Stimulated activated memory B cell treated with anti-CD40 and anti-IgM and Interleukin-4, amounts not matched to agents 10 μg/mL and 1 μg/mL and 100 μg/mL, for 72 hours (primary cell): ENCODE data around the gene RBMS2.

ENCODE experiments used
- ATAC-seq: fragments of 150-1000 bp; cut with Tn5 transposase; 2 replicates; pipeline ENCODE4 v1.10.0; 2021
- H3K27ac Mint-ChIP-seq: one replicate; pipeline ENCODE4 v1.8.0; 2022; ENCODE audit warnings: mild to moderate bottlenecking, mixed read lengths
- H3K27me3 Mint-ChIP-seq: one replicate; pipeline ENCODE4 v1.8.0; 2022; ENCODE audit warnings: mixed read lengths
- H3K36me3 Mint-ChIP-seq: one replicate; pipeline ENCODE4 v1.8.0; 2022; ENCODE audit warnings: mixed read lengths
- H3K4me1 Mint-ChIP-seq: one replicate; pipeline ENCODE4 v1.8.0; 2022; ENCODE audit warnings: mixed read lengths
- H3K4me3 Mint-ChIP-seq: one replicate; pipeline ENCODE4 v1.8.0; 2022; ENCODE audit warnings: mild to moderate bottlenecking, moderate library complexity, mixed read lengths
- H3K9me3 Mint-ChIP-seq: one replicate; pipeline ENCODE4 v1.8.0; 2022; ENCODE audit warnings: mixed read lengths

RBMS2 gene

DNA sequence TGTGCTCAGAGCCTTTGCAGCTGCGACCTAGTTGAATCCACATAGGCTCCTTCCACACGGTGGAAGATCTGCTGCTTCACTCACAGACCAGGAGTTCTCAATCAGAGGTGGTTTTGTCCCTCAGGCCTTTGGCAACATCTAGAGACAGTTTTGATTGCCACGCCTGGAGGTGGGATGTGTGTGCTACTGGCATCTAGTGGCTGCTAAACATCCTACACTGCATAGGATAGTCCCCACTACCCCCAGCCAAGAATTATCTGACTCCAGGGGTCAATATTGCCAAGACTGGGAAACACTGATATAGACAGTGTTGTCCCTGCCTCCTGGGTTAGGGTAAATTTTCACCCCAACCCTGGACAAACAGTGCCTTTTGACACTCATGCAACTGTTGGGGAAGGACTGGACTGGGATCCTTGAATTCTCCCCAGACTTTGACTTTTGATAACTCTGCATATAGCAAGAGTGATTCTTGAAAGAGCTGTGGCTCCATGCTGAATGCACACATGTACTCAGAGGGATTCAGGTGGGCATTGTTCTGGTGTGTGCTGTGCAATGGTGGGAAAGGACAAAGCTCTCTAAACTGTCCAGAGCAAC is 68.7 kb downstream of the RBMS2 start:
- Mint-ChIP-seq H3K4me3 (no peak overlapping the region), H3K4me1 (no peaks in the 10 kb centered on the region), H3K36me3 (peaks cover 7% of the 10 kb centered on the region), H3K9me3 (no peaks in the 10 kb centered on the region), H3K27me3 (no peaks in the 10 kb centered on the region), H3K27ac (no peak overlapping the region)
- peak; percentile 67 for ATAC-seq

DNA sequence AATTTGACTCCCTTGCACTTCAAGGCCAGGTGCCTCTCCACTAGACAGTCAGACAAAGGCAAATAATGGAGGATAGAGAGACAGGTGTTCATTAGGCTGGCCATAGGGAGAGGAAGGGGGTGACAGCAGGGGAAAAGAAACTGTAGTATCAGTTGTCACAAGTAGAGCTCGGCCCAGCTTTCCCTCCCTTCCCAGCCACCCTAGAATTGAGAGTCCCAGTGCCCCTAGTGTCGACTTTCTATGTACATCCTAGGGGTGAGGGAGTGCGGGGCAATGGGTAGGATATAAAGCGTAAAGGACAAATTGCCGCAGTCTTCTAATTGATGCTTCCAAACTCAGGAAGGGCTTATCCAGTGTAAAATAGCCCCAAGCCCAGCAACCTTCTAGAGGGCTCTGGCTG is 69.5 kb downstream of the RBMS2 start:
- Mint-ChIP-seq H3K4me1 (no peaks in the 10 kb centered on the region), H3K36me3 (peaks cover 7% of the 10 kb centered on the region), H3K9me3 (no peaks in the 10 kb centered on the region), H3K27me3 (no peaks in the 10 kb centered on the region), H3K4me3 (no peak overlapping the region), H3K27ac (no peak overlapping the region)
- ATAC-seq: no peak

GRCh38 chr12:56591961-56592360 is 70.3 kb downstream of the RBMS2 start:
- Mint-ChIP-seq H3K4me1 (peaks cover 4% of the 10 kb centered on the region), H3K27me3 (no peaks in the 10 kb centered on the region), H3K36me3 (peaks cover 10% of the 10 kb centered on the region), H3K4me3 (no peak overlapping the region), H3K27ac (no peak overlapping the region), H3K9me3 (no peaks in the 10 kb centered on the region)
- no peak for ATAC-seq

- peak; percentile 51 for ATAC-seq
- H3K36me3 Mint-ChIP-seq: peaks cover 18% of the 10 kb centered on the region
- H3K27ac Mint-ChIP-seq: no peak overlapping the region
- H3K27me3 Mint-ChIP-seq: no peaks in the 10 kb centered on the region
- H3K9me3 Mint-ChIP-seq: no peaks in the 10 kb centered on the region
- no peak overlapping the region for H3K4me3 Mint-ChIP-seq
- peaks cover 6% of the 10 kb centered on the region for H3K4me1 Mint-ChIP-seq
These were observed 72.4 kb downstream of the RBMS2 start for GRCh38 chr12:56593909-56594621.

- Mint-ChIP-seq H3K4me3 (no peak overlapping the region), H3K36me3 (peaks cover 44% of the 10 kb centered on the region), H3K9me3 (no peaks in the 10 kb centered on the region), H3K27ac (peak overlapping the region; percentile 39), H3K4me1 (peaks cover 6% of the 10 kb centered on the region), H3K27me3 (no peaks in the 10 kb centered on the region)
- no peak for ATAC-seq
These were observed 75.2 kb downstream of the RBMS2 start for GRCh38 chr12:56596815-56597214.

DNA sequence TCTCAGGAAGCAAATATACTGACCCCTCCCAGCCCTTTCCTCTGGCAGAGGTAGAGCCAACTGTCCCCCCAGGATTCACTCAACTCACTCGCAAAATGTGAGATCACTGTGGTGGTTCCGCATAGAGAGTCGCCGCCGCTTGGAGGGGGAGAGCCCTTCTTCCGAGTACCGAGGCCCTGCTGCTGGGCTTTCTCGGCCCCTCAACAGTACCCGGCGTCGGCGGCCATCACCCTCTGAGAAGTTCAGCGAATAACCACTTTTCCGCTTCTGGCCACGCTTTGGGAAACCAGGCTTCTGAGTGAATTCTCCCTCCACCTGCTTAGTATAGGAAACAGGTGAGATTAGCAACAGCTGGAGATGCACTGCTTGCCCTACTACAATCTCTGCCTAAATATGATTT is 77.4 kb downstream of the RBMS2 start:
- H3K27me3 Mint-ChIP-seq: no peaks in the 10 kb centered on the region
- H3K27ac Mint-ChIP-seq: no peak overlapping the region
- no peak for ATAC-seq
- H3K4me3 Mint-ChIP-seq: no peak overlapping the region
- H3K9me3 Mint-ChIP-seq: no peaks in the 10 kb centered on the region
- peaks cover 63% of the 10 kb centered on the region for H3K36me3 Mint-ChIP-seq
- H3K4me1 Mint-ChIP-seq: peaks cover 6% of the 10 kb centered on the region

- H3K36me3 Mint-ChIP-seq: peaks cover 71% of the 10 kb centered on the region
- no peaks in the 10 kb centered on the region for H3K9me3 Mint-ChIP-seq
- no peak for ATAC-seq
- peaks cover 6% of the 10 kb centered on the region for H3K4me1 Mint-ChIP-seq
- H3K4me3 Mint-ChIP-seq: no peak overlapping the region
- no peaks in the 10 kb centered on the region for H3K27me3 Mint-ChIP-seq
- no peak overlapping the region for H3K27ac Mint-ChIP-seq
These were observed 78.2 kb downstream of the RBMS2 start for GRCh38 chr12:56599797-56600196.

DNA sequence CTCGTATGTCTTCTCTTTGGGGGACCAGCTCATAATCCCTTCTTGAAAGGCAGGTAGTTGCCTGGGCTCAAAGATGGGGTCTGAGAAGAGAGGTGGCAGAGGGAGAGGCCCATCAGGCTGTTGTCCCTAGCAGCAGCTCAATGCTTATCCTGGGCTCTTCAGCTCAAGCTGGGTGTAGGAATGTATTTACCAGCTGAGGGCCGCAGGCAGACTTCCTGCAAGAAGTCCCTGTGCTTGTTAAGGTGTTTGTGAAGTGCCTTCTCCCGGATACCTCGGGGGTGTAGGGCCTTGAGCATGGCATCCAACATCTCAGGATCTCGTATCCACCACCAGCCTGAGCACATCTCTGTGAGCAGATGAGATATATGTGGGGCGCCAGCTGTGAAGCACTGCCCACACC is 79.1 kb downstream of the RBMS2 start:
- no peaks in the 10 kb centered on the region for H3K27me3 Mint-ChIP-seq
- peaks cover 6% of the 10 kb centered on the region for H3K4me1 Mint-ChIP-seq
- H3K36me3 Mint-ChIP-seq: peaks cover 79% of the 10 kb centered on the region
- no peak overlapping the region for H3K27ac Mint-ChIP-seq
- H3K4me3 Mint-ChIP-seq: no peak overlapping the region
- no peaks in the 10 kb centered on the region for H3K9me3 Mint-ChIP-seq
- no peak for ATAC-seq

- H3K27me3 Mint-ChIP-seq: no peaks in the 10 kb centered on the region
- H3K4me1 Mint-ChIP-seq: peaks cover 6% of the 10 kb centered on the region
- H3K36me3 Mint-ChIP-seq: peaks cover 86% of the 10 kb centered on the region
- H3K27ac Mint-ChIP-seq: no peak overlapping the region
- no peaks in the 10 kb centered on the region for H3K9me3 Mint-ChIP-seq
- ATAC-seq: no peak
- no peak overlapping the region for H3K4me3 Mint-ChIP-seq
These were observed 79.9 kb downstream of the RBMS2 start for GRCh38 chr12:56601503-56601902.

DNA sequence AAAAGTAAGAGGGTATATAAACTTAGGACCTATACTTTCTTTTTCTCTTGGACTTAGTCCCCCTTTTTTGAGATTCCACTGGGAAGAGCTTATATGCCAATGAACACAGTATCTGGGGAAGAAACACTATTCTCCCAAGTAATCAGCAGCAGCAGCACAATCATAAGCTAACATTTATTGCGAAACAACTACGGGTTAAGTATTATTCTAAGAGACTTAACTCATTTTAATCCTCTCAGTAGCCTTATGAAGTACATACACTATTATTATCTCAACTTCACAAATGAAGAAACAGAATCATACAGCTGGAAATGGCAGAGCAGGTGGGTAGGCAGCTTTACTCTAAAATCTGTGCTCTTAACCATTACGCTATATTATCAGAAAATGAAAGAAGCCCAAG is 80.6 kb downstream of the RBMS2 start:
- Mint-ChIP-seq H3K9me3 (no peaks in the 10 kb centered on the region), H3K4me3 (no peak overlapping the region), H3K27ac (no peak overlapping the region), H3K27me3 (no peaks in the 10 kb centered on the region), H3K4me1 (no peaks in the 10 kb centered on the region), H3K36me3 (peaks cover 86% of the 10 kb centered on the region)
- ATAC-seq: no peak

DNA sequence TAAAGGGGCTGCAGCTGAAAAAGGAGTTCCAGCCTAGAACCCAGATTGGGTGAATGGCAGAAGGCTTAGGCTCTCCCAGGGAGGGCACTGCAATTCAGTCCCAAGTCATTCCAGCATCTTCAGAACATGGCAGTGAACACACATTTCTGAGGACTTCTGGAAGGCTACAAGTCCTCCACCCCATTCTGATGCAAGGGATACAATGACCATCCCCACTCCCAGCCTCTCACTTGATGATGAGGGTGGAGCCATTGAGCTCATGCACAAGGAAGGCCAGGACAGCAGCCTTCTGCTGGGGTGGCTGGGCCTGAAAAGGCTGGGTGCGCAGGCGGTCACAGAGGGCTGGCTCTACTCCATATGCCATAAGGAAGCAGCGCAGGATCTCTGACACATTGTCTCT is 82.7 kb downstream of the RBMS2 start:
- Mint-ChIP-seq H3K9me3 (no peaks in the 10 kb centered on the region), H3K36me3 (peaks cover 77% of the 10 kb centered on the region), H3K27ac (no peak overlapping the region), H3K4me1 (no peaks in the 10 kb centered on the region), H3K4me3 (no peak overlapping the region), H3K27me3 (no peaks in the 10 kb centered on the region)
- ATAC-seq: no peak

- Mint-ChIP-seq H3K36me3 (peaks cover 72% of the 10 kb centered on the region), H3K4me1 (peaks cover 18% of the 10 kb centered on the region), H3K27ac (no peak overlapping the region), H3K27me3 (no peaks in the 10 kb centered on the region), H3K4me3 (no peak overlapping the region), H3K9me3 (no peaks in the 10 kb centered on the region)
- ATAC-seq: no peak
These were observed 93.0 kb downstream of the RBMS2 start for GRCh38 chr12:56614627-56615026.

DNA sequence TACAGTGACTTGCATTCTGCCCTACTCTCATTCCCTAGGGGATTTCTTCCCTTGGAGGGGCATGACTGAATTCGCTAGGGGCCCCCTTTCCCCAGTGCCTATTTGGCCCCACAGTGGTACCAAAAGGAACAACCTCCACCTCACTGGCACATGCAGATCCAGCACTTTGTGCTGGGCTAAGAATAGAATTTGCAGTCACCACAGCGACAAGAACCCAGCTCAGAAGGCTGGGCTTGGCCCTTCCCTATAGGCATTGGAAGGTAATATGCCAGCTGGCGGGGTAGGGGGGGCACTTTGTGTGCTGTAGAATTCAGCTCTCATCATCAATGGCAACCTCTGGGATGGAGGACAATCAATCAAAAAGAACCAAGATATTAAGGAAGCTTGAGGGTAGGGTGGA is 94.6 kb downstream of the RBMS2 start:
- no peak overlapping the region for H3K27ac Mint-ChIP-seq
- no peak for ATAC-seq
- H3K36me3 Mint-ChIP-seq: peaks cover 62% of the 10 kb centered on the region
- H3K9me3 Mint-ChIP-seq: no peaks in the 10 kb centered on the region
- H3K4me1 Mint-ChIP-seq: peaks cover 26% of the 10 kb centered on the region
- no peaks in the 10 kb centered on the region for H3K27me3 Mint-ChIP-seq
- H3K4me3 Mint-ChIP-seq: no peak overlapping the region

DNA sequence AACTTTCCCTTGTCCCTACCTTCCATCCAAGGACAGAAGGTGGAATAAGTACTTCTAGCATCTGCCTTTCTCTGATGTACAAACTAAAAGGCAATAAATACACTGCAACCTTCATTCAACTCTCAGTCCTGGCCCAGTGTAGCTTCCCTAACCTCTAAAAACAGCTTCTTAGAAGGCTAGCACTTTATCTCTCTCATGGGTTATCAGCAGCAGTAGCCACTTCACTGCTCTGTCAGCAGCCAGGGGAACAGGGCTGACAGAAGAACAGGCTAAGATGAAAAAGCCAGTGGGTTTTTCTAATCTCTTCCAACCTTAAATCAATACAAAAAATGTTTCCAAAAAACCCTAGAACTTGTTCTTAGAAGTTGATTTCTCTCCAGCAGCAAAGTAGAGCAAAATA is 95.3 kb downstream of the RBMS2 start:
- Mint-ChIP-seq H3K4me3 (no peak overlapping the region), H3K9me3 (no peaks in the 10 kb centered on the region), H3K4me1 (peaks cover 27% of the 10 kb centered on the region), H3K27me3 (no peaks in the 10 kb centered on the region), H3K27ac (peak overlapping the region; percentile 18), H3K36me3 (peaks cover 57% of the 10 kb centered on the region)
- ATAC-seq: no peak

GRCh38 chr12:56622535-56622934 is 100.9 kb downstream of the RBMS2 start:
- Mint-ChIP-seq H3K27me3 (no peaks in the 10 kb centered on the region), H3K36me3 (peaks cover 19% of the 10 kb centered on the region), H3K27ac (no peak overlapping the region), H3K4me1 (peaks cover 54% of the 10 kb centered on the region), H3K4me3 (no peak overlapping the region), H3K9me3 (no peaks in the 10 kb centered on the region)
- ATAC-seq: no peak

DNA sequence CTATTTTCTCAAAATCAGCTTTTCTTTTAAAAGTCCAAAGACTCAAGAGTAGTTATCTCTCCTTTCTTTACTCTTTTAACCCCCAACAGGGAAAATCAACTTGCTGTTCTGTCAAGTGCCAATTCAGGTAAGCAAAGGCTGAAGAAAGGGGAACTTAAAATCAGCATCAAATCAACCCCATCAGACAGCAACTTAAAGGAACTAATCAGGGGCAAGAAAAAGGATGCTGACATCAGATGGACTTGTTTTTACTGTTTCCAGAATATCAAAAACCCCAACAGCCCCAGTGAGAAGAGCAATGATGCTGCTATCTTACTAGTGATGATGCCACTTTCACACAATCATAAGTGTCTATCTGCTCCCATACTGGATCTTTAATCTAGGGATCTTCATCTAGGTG is 105.1 kb downstream of the RBMS2 start:
- H3K36me3 Mint-ChIP-seq: peaks cover 11% of the 10 kb centered on the region
- peaks cover 75% of the 10 kb centered on the region for H3K4me1 Mint-ChIP-seq
- no peak overlapping the region for H3K4me3 Mint-ChIP-seq
- no peaks in the 10 kb centered on the region for H3K9me3 Mint-ChIP-seq
- no peaks in the 10 kb centered on the region for H3K27me3 Mint-ChIP-seq
- ATAC-seq: no peak
- H3K27ac Mint-ChIP-seq: peak overlapping the region; percentile 92
